BE2C (cell line): ENCODE results near the gene AP4E1.

Source experiments
- DNase-seq: peaks from one replicate; pipeline ENCODE4 v3.0.0-alpha.2; 2020
- H3K27me3 ChIP-seq: fragments of 250-450 bp; sonication (Bioruptor Pico); 2 replicates; pipeline ENCODE4 v1.5.1; 2020; ENCODE audit warnings: mild to moderate bottlenecking
- H3K36me3 ChIP-seq: fragments of 250-450 bp; sonication (Bioruptor Pico); 2 replicates; pipeline ENCODE4 v1.5.1; 2020; ENCODE audit warnings: mild to moderate bottlenecking
- H3K4me1 ChIP-seq: fragments of 250-450 bp; sonication (Bioruptor Pico); 2 replicates; pipeline ENCODE4 v1.5.1; 2020
- H3K4me3 ChIP-seq: 2 replicates; pipeline ENCODE4 v1.5.1; 2011; ENCODE audit warnings: low read depth, low read length
- H3K9me3 ChIP-seq: fragments of 250-450 bp; sonication (Bioruptor Pico); 2 replicates; pipeline ENCODE4 v1.5.1; 2020
- TF ChIP-seq, protein P1 (sequence below): IDR thresholded peaks from 2 replicates; pipeline ENCODE4 v1.5.1; 2012; ENCODE audit warnings: mild to moderate bottlenecking, low read depth, low read length

Gene AP4E1

DNA sequence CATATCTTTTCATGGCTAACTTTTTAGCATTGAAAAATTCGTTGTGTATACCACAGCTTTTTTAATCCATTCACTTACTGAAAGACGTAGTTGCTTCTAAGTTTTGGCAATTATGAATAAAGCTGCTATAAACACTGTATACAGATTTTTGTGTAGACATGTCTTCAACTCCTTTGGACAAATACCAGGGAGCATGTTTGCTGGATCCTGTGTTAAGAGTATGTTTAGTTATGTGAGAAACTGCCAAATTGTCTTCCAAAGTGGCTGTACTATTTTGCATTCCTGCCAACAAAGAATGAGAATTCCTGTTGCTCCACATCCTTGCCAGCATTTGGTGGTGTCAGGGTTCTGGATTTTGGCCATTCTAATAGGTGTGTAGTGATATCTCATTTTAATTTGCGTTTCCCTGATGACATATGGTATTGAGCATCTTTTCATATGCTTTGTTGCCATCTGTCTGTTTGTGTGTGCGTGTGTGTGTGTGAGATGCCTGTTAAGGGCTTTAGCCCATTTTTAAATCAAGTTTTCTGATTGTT, 98.7 kb downstream of the AP4E1 start:
- Histone ChIP-seq H3K36me3 (no peaks in the 10 kb centered on the region), H3K4me3 (no peak overlapping the region), H3K4me1 (no peaks in the 10 kb centered on the region; the same call in 1 of the 2 replicates), H3K9me3 (no peaks in the 10 kb centered on the region), H3K27me3 (no peaks in the 10 kb centered on the region)
- TF ChIP-seq, protein P1, sequence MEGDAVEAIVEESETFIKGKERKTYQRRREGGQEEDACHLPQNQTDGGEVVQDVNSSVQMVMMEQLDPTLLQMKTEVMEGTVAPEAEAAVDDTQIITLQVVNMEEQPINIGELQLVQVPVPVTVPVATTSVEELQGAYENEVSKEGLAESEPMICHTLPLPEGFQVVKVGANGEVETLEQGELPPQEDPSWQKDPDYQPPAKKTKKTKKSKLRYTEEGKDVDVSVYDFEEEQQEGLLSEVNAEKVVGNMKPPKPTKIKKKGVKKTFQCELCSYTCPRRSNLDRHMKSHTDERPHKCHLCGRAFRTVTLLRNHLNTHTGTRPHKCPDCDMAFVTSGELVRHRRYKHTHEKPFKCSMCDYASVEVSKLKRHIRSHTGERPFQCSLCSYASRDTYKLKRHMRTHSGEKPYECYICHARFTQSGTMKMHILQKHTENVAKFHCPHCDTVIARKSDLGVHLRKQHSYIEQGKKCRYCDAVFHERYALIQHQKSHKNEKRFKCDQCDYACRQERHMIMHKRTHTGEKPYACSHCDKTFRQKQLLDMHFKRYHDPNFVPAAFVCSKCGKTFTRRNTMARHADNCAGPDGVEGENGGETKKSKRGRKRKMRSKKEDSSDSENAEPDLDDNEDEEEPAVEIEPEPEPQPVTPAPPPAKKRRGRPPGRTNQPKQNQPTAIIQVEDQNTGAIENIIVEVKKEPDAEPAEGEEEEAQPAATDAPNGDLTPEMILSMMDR, result no peak
- DNase-seq, result no peak

DNA sequence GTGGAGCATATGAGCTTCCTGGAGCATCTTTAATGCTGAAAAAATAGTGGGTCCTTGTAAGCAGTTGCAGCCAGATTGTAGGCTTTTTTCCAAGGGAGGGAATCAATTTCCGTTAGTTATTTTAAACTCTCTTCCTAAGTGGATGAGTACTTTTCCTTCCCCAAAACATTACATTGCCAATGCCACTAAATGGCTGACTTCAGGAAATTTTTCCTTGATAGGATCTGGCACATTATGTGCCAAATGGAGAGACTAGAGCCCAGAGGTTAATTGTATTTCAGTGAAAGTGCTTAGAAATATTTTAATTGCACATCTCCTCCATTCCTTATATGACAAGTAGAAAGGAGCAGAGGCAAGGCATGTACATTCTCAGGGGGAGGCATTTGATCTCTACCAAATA, 102.7 kb downstream of the AP4E1 start:
- H3K4me3 ChIP-seq, result no peak overlapping the region
- TF ChIP-seq, protein P1, result no peak
- no peaks in the 10 kb centered on the region for H3K27me3 ChIP-seq
- no peaks in the 10 kb centered on the region for H3K9me3 ChIP-seq
- no peaks in the 10 kb centered on the region for H3K36me3 ChIP-seq
- H3K4me1 ChIP-seq, result no peaks in the 10 kb centered on the region; the same call in 1 of the 2 replicates
- DNase-seq, result no peak

DNA sequence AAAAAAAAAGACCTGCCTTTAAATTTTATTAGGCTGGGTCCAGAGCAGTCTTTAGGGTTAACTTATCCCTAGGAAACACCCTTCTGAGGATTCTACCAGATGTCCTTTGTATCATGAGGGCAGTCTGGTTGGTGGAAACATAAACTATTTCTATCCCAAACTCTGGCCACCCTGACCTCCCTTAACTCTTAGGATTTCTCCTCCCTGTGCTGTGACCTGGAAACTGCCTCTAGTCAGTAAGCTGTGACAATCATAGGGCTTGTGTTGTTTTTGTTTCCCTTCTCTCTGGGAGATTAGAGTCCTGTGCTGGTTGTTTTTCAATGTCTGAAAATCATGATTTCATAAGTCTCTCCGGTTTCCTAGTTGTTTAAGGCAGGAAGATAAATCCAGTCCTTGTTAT, 108.1 kb downstream of the AP4E1 start:
- no peak overlapping the region for H3K4me3 ChIP-seq
- DNase-seq, result no peak
- TF ChIP-seq, protein P1, result no peak
- no peaks in the 10 kb centered on the region for H3K36me3 ChIP-seq
- H3K4me1 ChIP-seq, result no peaks in the 10 kb centered on the region
- no peaks in the 10 kb centered on the region for H3K27me3 ChIP-seq
- no peaks in the 10 kb centered on the region for H3K9me3 ChIP-seq

DNA sequence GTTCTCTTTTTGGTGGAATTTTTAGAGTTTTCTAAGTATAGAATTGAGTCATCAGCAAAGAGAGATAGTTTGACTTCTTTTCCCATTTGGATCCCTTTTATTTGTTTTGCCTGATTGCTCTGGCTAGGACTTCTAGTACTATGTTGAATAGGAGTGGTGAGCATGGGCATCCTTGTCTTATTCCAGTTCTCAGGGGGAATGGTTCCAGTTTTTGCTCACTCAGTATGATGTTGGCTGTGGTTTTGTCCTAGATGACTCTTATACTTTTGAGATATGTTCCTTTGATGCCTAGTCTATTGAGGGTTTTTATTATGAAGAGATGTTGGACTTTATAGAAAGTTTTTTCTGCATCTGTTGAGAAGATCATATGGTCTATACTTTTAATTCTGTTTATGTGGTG, 113.7 kb downstream of the AP4E1 start:
- Histone ChIP-seq H3K4me3 (no peak overlapping the region), H3K9me3 (no peaks in the 10 kb centered on the region), H3K36me3 (no peaks in the 10 kb centered on the region), H3K27me3 (no peaks in the 10 kb centered on the region), H3K4me1 (no peaks in the 10 kb centered on the region)
- no peak for DNase-seq
- TF ChIP-seq, protein P1, result no peak

DNA sequence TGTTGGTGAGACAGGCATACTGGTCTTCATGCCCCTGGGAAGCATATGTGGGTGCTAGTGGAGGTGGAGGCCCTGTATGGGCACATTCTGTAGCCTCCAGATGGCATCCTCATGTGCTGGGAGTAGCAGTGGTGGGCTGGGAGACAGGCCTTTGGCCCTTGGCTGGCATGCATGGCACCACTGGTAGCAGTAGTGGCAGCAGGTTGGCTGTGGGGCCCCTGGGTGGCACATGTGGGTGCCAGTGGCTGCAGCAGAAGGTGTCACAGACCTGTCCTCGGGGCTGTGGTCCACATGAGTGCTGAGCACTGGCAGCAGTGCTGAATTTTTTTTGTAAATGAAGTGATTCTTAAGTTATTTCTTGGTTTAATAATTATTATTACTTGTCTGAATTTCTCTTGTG, 115.0 kb downstream of the AP4E1 start:
- DNase-seq, result no peak
- Histone ChIP-seq H3K4me3 (no peak overlapping the region), H3K9me3 (no peaks in the 10 kb centered on the region), H3K36me3 (no peaks in the 10 kb centered on the region), H3K27me3 (no peaks in the 10 kb centered on the region), H3K4me1 (no peaks in the 10 kb centered on the region)
- TF ChIP-seq, protein P1, result no peak

DNA sequence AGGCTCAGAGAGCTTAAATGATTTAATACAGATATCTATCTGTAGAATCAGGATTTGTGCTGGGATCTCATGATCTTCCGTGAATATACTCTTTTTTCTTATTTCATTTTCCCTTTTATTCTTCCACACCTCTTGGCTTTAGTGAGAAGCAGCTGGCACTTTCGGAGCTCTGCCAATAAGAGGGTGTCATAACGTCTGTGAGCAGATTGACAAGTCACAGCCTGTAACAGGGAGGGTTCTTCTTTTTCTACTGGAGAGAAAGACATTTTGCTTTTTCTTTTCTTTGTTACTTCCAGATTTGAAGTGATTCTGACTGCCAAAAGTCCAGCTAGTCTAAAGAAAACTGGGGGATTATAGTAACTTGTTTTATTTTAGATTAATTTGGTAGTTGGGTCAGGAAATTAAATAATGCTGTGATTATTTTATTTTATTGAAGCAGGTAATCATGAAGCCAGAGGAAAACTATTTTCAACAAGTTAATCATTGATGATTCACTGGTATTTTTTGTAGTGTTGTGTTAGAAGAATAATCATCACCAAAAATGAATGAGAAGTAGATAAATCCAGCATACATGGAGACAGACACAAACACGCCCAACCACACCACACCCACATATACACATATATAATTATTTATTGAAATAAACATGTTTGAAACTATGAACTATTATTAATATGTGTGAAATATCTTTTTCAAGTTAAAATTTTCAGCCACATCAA, 116.4 kb downstream of the AP4E1 start:
- TF ChIP-seq, protein P1, result no peak
- Histone ChIP-seq H3K9me3 (no peaks in the 10 kb centered on the region), H3K4me3 (no peak overlapping the region), H3K4me1 (no peaks in the 10 kb centered on the region), H3K36me3 (no peaks in the 10 kb centered on the region), H3K27me3 (no peaks in the 10 kb centered on the region)
- no peak for DNase-seq
